SHP77 (cell line): ENCODE measurements around the gene JARID2.

Experiments
- DNase-seq, 2 experiments: peaks; one replicate each; lab custom pipeline; 2025; lab: John Stamatoyannopoulos, UW

Gene JARID2

DNA sequence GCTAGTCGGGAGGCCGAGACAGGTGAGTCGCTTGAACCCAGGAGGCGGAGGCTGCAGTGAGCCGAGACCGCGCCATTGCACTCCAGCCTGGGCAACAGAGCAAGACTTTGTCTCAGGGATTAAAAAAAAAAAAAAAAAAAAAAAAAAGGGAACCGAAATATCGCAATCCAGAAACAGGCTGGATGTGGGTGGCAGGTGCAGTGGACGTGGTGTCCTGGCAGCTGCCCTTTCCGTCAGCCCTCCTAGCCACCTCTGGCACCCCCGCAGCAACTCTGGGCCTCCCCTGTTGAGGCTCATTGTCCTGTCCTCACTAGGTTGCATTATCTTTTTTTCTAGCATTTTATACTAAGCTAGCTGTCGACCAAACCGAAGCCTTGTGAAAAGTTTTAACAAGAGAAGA lies 303.5 kb downstream of the JARID2 start:
- no peak for DNase-seq

GRCh38 chr6:15550546-15551123 lies 304.8 kb downstream of the JARID2 start:
- DNase-seq = no peak

DNA sequence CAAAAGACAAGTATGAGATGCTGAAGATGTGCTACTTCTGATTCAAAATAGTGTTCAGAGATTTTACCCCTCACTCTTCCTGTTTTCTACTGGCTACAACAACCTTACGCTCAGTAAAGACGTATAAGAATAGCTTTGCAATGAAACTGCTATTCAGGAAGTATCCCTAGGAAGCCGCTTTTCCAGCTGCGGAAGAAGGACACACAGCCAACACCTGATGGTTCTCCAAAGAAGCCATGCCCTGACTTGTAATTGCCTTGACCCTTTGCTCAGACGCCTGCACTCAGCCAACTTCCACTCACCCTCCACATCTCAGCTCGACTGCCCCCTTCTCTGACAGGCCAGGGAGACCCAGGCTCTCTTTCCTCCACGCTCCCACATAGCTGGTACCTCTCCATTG lies 305.4 kb downstream of the JARID2 start:
- no peak for DNase-seq

GRCh38 chr6:15551798-15552197 lies 305.9 kb downstream of the JARID2 start:
- peak; percentile 40 to 64 for DNase-seq

- DNase-seq = no peak
Measured at GRCh38 chr6:15553031-15553430, 307.2 kb downstream of the JARID2 start.

DNA sequence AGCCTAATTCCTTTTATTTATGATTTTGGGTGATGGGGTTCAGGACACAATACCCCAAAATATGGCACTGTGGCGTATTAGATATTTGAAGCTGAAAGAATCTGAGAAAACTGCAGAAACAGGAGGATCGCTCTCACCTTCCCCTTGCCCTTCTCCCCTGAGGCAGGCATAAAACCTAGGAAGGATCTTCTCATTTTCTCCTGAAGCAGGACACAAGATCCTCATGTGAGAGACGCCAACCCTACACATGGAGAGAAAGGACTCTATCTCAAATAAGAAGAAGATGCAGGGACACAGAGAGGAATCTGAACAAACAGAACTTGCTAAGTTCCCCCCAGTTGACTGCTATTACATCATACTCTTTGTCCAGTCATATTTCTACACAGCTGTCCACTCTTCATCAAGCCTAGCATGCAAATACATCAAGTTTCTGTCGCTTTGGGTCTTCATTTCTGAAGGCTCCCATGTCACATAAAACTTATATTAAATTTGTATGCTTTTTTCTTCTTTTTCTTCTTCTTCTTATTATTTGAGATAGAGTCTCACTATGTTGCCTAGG lies 307.9 kb downstream of the JARID2 start:
- no peak for DNase-seq

- DNase-seq = no peak
Measured at GRCh38 chr6:15554728-15555100, 308.8 kb downstream of the JARID2 start.

GRCh38 chr6:15555101-15556038 lies 309.5 kb downstream of the JARID2 start:
- no peak for DNase-seq

- DNase-seq = no peak
Measured at GRCh38 chr6:15556711-15557110, 310.8 kb downstream of the JARID2 start.

DNA sequence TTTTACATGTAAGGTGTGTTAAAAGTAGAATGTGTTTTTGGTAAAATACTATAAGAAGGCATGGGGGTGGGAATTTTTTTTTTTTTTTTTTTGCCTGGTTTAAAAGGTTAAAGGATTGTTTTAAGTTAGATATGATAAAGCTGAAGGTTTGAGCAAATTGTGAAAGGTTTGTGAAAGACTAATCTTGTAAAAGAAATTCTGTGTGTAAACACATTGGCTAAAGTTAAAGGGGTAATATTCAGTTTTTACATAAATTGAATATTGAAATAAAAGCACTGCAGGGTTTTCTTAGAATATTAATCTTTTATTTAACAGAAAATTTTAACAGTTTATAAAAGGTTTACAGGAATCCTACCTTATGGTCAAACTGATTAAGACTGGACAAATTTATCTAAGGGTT lies 311.3 kb downstream of the JARID2 start:
- no peak for DNase-seq

- no peak for DNase-seq
Measured at GRCh38 chr6:15560713-15561112, 314.8 kb downstream of the JARID2 start.

- no peak for DNase-seq
Measured at GRCh38 chr6:15561447-15562199, 315.8 kb downstream of the JARID2 start.

GRCh38 chr6:15562977-15563376 lies 317.1 kb downstream of the JARID2 start:
- no peak for DNase-seq

GRCh38 chr6:15569035-15569995 lies 323.4 kb downstream of the JARID2 start:
- no peak for DNase-seq

- DNase-seq = no peak
Measured at GRCh38 chr6:15570171-15570570, 324.3 kb downstream of the JARID2 start.
